Tibial artery (tissue), 4 donors: ENCODE measurements around the gene VPS72.
"Not testable (repeated sequence)": the region's sequence is repeated elsewhere in the genome, so short reads cannot be mapped to it uniquely, and the experiment has no call there.

ENCODE experiments used
- DNase-seq, 2 donors: peaks; one replicate each; pipeline ENCODE4 v3.0.0-alpha.2; 2019
- H3K27ac ChIP-seq, 2 donors: fragments of 200-600 bp; sonication (generic) in 1 of 2; 1 replicate in 1 of 2; 2 replicates in 1 of 2; pipeline ENCODE4 v1.5.1; 2018 to 2019; ENCODE audit warnings: mild to moderate bottlenecking in 1 of 2
- H3K27me3 ChIP-seq, 2 donors: fragments of 200-600 bp; sonication (generic) in 1 of 2; one replicate each; pipeline versions ENCODE4 v1.5.1 to v1.6.0; 2016 to 2019
- H3K36me3 ChIP-seq, 3 donors: fragments of 200-600 bp; sonication (generic) in 2 of 3; one replicate each; pipeline ENCODE4 v1.5.1; 2016 to 2019; ENCODE audit warnings: mild to moderate bottlenecking in 2 of 3
- H3K4me1 ChIP-seq, 4 donors: fragments of 200-600 bp; sonication (generic) in 2 of 4; 1 replicate in 3 of 4; 2 replicates in 1 of 4; pipeline ENCODE4 v1.5.1; 2016 to 2019
- H3K4me3 ChIP-seq, 2 donors: fragments of 200-600 bp; sonication (generic) in 1 of 2; 1 replicate in 1 of 2; 2 replicates in 1 of 2; pipeline ENCODE4 v1.5.1; 2018 to 2019; ENCODE audit warnings: mild to moderate bottlenecking in 2 of 2
- H3K9me3 ChIP-seq, 3 donors: fragments of 200-600 bp; sonication (generic) in 1 of 3; one replicate each; pipeline ENCODE4 v1.5.1; 2016 to 2019
- CTCF ChIP-seq, 2 experiments: fragments of 200-600 bp in 1 of 2; fragments of 450-650 bp in 1 of 2; IDR thresholded peaks; one replicate each; pipeline ENCODE4 v1.5.1; 2017 to 2019; ENCODE audit warnings: antibody characterized with exemption in 2 of 2, mild to moderate bottlenecking in 1 of 2, moderate library complexity in 1 of 2
- intact Hi-C: fragments of 100-400 bp; cut with DNase I; formaldehyde crosslinking; loops from one replicate; pipeline ENCODE4 v1.15.0; 2023; ENCODE audit warnings: low total_unique reads

The VPS72 gene

GRCh38 chr1:151199873-151200581 lies 10.0 kb upstream of the VPS72 start:
- H3K27ac ChIP-seq: peak overlapping the region; percentile 89 to 91
- intact Hi-C loops: loop anchor here (10.0 kb wide), 1 partner anchor 145 kb away; the partner anchor contains the start of gene RFX5
- H3K9me3 ChIP-seq: no peaks in the 10 kb centered on the region
- H3K27me3 ChIP-seq: no peaks in the 10 kb centered on the region
- peak overlapping the region; percentile 82 to 85 for H3K4me3 ChIP-seq
- no peak for TF ChIP-seq CTCF (IDR thresholded peaks at IDR 0.05)
- peaks cover 0 to 23% (median 12%) of the 10 kb centered on the region in 3 donors for H3K36me3 ChIP-seq
- DNase-seq: peak; percentile 32 to 56
- peaks cover 0 to 66% (median 39%) of the 10 kb centered on the region in 4 donors for H3K4me1 ChIP-seq

GRCh38 chr1:151198254-151199127 lies 8.5 kb upstream of the VPS72 start, which contains the start of gene PIP5K1A:
PIP5K1A (plus strand) TSS chr1:151198552; CDS start chr1:151198997, 445 bp downstream.
- H3K27ac ChIP-seq: peak within 1 kb of the TSS; percentile 89 to 91
- no peaks in the 10 kb centered on the region for H3K27me3 ChIP-seq
- peaks cover 0 to 13% (median 12%) of the 10 kb centered on the region in 3 donors for H3K36me3 ChIP-seq
- peak; percentile 99 for DNase-seq
- intact Hi-C loops: loop anchor here (10.0 kb wide), 1 partner anchor 146 kb away; the partner anchor contains the start of gene RFX5
- no peaks in the 10 kb centered on the region for H3K9me3 ChIP-seq
- peaks cover 0 to 53% (median 34%) of the 10 kb centered on the region in 4 donors for H3K4me1 ChIP-seq
- no peak for TF ChIP-seq CTCF (IDR thresholded peaks at IDR 0.05)
- H3K4me3 ChIP-seq: peak within 1 kb of the TSS; percentile 82 to 85

- peaks cover 0 to 48% (median 32%) of the 10 kb centered on the region in 4 donors for H3K4me1 ChIP-seq
- H3K27ac ChIP-seq: peak overlapping the region; percentile 89 to 91
- intact Hi-C loops: loop anchor here (10.0 kb wide), 1 partner anchor 147 kb away; the partner anchor contains the start of gene RFX5
- H3K36me3 ChIP-seq: peaks cover 0 to 7% (median 5%) of the 10 kb centered on the region in 3 donors
- H3K4me3 ChIP-seq: peak overlapping the region; percentile 82 to 85
- peak in 1 of 2 donors; percentile 29 for DNase-seq
- H3K27me3 ChIP-seq: no peaks in the 10 kb centered on the region
- TF ChIP-seq CTCF (IDR thresholded peaks at IDR 0.05): no peak
- no peaks in the 10 kb centered on the region for H3K9me3 ChIP-seq
Measured at GRCh38 chr1:151197863-151198253, 7.9 kb upstream of the VPS72 start.

- peaks cover 0 to 33% (median 24%) of the 10 kb centered on the region in 4 donors for H3K4me1 ChIP-seq
- no peaks in the 10 kb centered on the region for H3K9me3 ChIP-seq
- H3K4me3 ChIP-seq: no peak overlapping the region
- H3K27ac ChIP-seq: peak overlapping the region in 1 of 2 donors; percentile 20
- no peaks in the 10 kb centered on the region for H3K36me3 ChIP-seq
- intact Hi-C loops: loop anchor here (10.0 kb wide), 1 partner anchor 148 kb away; the partner anchor contains the start of gene RFX5
- TF ChIP-seq CTCF (IDR thresholded peaks at IDR 0.05): peak; percentile 44 to 56
- no peaks in the 10 kb centered on the region for H3K27me3 ChIP-seq
- DNase-seq: peak; percentile 72 to 76
Measured at GRCh38 chr1:151196292-151196800, 6.3 kb upstream of the VPS72 start.

- H3K4me3 ChIP-seq, H3K27me3 ChIP-seq, H3K36me3 ChIP-seq, H3K9me3 ChIP-seq: not testable (repeated sequence)
- Histone ChIP-seq H3K27ac (peak overlapping the region in 1 of 2 donors; percentile 20), H3K4me1 (peaks cover 0 to 27% (median 17%) of the 10 kb centered on the region in 4 donors)
- DNase-seq: peak; percentile 49 to 72
- intact Hi-C loops: loop anchor here (5.0 to 10.0 kb wide), 2 partner anchors 57 to 150 kb away; partner anchors contain the start of genes PSMD4 and RFX5
Measured at GRCh38 chr1:151194894-151195594, 5.0 kb upstream of the VPS72 start.
